ENCODE results near the gene NME1. TPM values are rescaled to one million over a fixed set of nuclear protein-coding genes. Genes with fewer than 3 reads are reported as not detected.

NME1 gene
- total RNA-seq, 1 experiment from 2014 or later, result 220 TPM

- H3K56ac ChIP-seq (ENCODE audit: insufficient read length, low read depth, low read length), result no peak overlapping the region
- no peak overlapping the region for H3K4me3 Mint-ChIP-seq
- H4K8ac ChIP-seq (replicated peaks; ENCODE audit: insufficient read length, low read depth, low read length), result no peak overlapping the region
- H2BK5ac ChIP-seq (ENCODE audit: insufficient read length, low read length), result no peak overlapping the region
- no peak overlapping the region for H3K27ac Mint-ChIP-seq
- no peaks in the 10 kb centered on the region for H3K23me2 ChIP-seq (ENCODE audit: insufficient read length, low read depth, low read length, poor library complexity, severe bottlenecking)
- H3K9me3 Mint-ChIP-seq, result no peaks in the 10 kb centered on the region
- no peak for TF ChIP-seq CTCF (conservative IDR thresholded peaks at IDR 0.05)
- no peaks in the 10 kb centered on the region for H3K4me1 Mint-ChIP-seq
- peaks cover 9 to 69% (median 56%) of the 10 kb centered on the region in 3 experiments; a peak in 6 of 7 replicates for H3K36me3 Mint-ChIP-seq (ENCODE audit: insufficient read depth in 1 of 3, low read depth in 3 of 3)
- no peak overlapping the region for H3K4ac ChIP-seq (ENCODE audit: low read depth, low read length)
- H3K18ac ChIP-seq (ENCODE audit: insufficient read length, low read depth, low read length), result no peak overlapping the region
- H3K27me3 Mint-ChIP-seq (ENCODE audit: low read depth), result no peaks in the 10 kb centered on the region
- H2AFZ ChIP-seq (ENCODE audit: low read length), result no peak overlapping the region
- no peak overlapping the region for H3K9ac ChIP-seq (ENCODE audit: extremely low read depth, insufficient read length, low read length)
- H3K4me1 ChIP-seq (ENCODE audit: insufficient read depth, low read length), result no peaks in the 10 kb centered on the region
- no peak overlapping the region for H2BK15ac ChIP-seq (ENCODE audit: low read depth, low read length)
- no peaks in the 10 kb centered on the region for H3K79me2 ChIP-seq (ENCODE audit: insufficient read depth, low read length)
- H3K27me3 ChIP-seq (ENCODE audit: insufficient read depth, low read length), result no peaks in the 10 kb centered on the region
- H4K20me1 ChIP-seq (ENCODE audit: control insufficient read depth, insufficient read depth, insufficient read length), result no peaks in the 10 kb centered on the region
- no peak overlapping the region for H3K14ac ChIP-seq (ENCODE audit: insufficient read depth, low read length)
- no peak overlapping the region for H2BK12ac ChIP-seq (ENCODE audit: insufficient read length, low read depth, low read length)
- H2BK20ac ChIP-seq (ENCODE audit: low read depth, low read length, poor library complexity, severe bottlenecking), result no peak overlapping the region
- no peak overlapping the region for H3T11ph ChIP-seq (ENCODE audit: low read length)
- no peak overlapping the region for H3K4me2 ChIP-seq (ENCODE audit: insufficient read depth, insufficient read length, low read length)
- DNase-seq, result no peak
- H3K23ac ChIP-seq (ENCODE audit: insufficient read length, low read depth, low read length), result no peak overlapping the region
- no peaks in the 10 kb centered on the region for H3K79me1 ChIP-seq (ENCODE audit: insufficient read depth, low read depth, low read length, poor library complexity, severe bottlenecking)
- H2BK120ac ChIP-seq (ENCODE audit: low read depth, low read length, poor library complexity, severe bottlenecking), result no peak overlapping the region
- no peaks in the 10 kb centered on the region for H3K9me3 ChIP-seq (ENCODE audit: control insufficient read depth, low read depth, low read length)
- H2AK5ac ChIP-seq (ENCODE audit: insufficient read length, low read length), result no peak overlapping the region
- H4K91ac ChIP-seq (ENCODE audit: insufficient read length, low read depth, low read length), result no peak overlapping the region
- no peak overlapping the region for H4K5ac ChIP-seq (ENCODE audit: insufficient read length, low read depth, low read length)
- no CpG with 5 or more reads among the region's 2 CpGs for WGBS (ENCODE audit: extremely low coverage, insufficient read length, low lambda C conversion rate)
- no peak overlapping the region for H3K27ac ChIP-seq (ENCODE audit: insufficient read length, low read depth, low read length)
Observed at GRCh38 chr17:51200846-51201245, 47.5 kb downstream of the NME1 start.

Measured in H9 (cell line).